Bronchial epithelial cell (primary cell): Measurements from ENCODE around the gene RBM19. TPM values are rescaled to one million over a fixed set of nuclear protein-coding genes. Genes with fewer than 3 reads are reported as not detected.
A peak's percentile ranks its signal among the peaks of the same experiment; 100 is the strongest.

Source experiments
- DNase-seq: peaks from one replicate; pipeline ENCODE4 v3.0.0-alpha.2; 2010; ENCODE audit warnings: low read depth
- FAIRE-seq: peaks from 2 replicates; lab custom pipeline; 2011; peaks lifted over from hg19 to GRCh38; lab: Jason Lieb, UNC
- H3K27me3 ChIP-seq: 2 replicates; pipeline ENCODE4 v1.5.1; 2011; ENCODE audit warnings: low read length; ENCODE audit not compliant: control insufficient read depth, insufficient read depth
- H3K36me3 ChIP-seq: 2 replicates; pipeline ENCODE4 v1.5.1; 2011; ENCODE audit warnings: low read length; ENCODE audit not compliant: control insufficient read depth, insufficient read depth
- H3K4me3 ChIP-seq: 2 replicates; pipeline ENCODE4 v1.5.1; 2011; ENCODE audit warnings: mild to moderate bottlenecking, low read depth, low read length, control low read depth
- total RNA-seq: library from RNA; depleted of rRNA; stranded (reverse); fragments of >200 nt; gene quantifications from 2 replicates; pipeline ENCODE4 v1.2.1, GENCODE V29; 2014
- TF ChIP-seq, protein P1 (sequence below): IDR thresholded peaks from 2 replicates; pipeline ENCODE4 v1.5.1; 2011; ENCODE audit warnings: mild to moderate bottlenecking, moderate library complexity, low read length, control low read depth, inconsistent platforms; ENCODE audit not compliant: insufficient read depth, severe bottlenecking

RBM19 gene
- total RNA-seq, 1 donor from 2014 or later = 19.0 TPM

DNA sequence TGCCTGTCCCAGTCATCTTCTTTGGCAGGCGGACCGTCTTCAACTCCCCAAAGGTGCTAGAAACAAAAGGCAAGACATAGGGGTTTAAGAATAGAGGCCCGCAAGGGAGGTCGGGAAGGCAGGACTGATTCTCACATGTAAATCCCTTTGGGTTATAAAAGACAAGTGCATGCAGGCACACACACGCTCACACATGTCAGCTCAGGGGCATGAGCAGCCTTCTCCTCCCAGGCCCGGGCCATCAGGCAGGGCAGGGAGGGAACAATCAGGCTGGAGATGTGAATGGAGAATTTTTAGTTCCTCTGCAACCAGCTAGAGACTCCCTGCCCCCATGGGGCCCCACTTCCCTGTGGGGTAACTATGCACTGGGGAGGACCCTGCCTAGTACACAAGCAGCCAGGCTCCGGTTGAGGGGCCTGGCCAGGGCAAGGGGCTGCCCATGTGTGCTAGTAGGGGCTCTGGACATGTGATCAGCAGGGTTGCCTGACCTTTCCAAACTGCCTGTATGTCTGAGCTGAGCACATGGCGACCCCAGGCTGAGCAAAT lies 107.2 kb downstream of the RBM19 start:
- FAIRE-seq (no peak), DNase-seq (peak; percentile 76)
- Histone ChIP-seq H3K36me3 (peaks cover 5% of the 10 kb centered on the region), H3K27me3 (no peaks in the 10 kb centered on the region), H3K4me3 (no peak overlapping the region)
- TF ChIP-seq, protein P1, sequence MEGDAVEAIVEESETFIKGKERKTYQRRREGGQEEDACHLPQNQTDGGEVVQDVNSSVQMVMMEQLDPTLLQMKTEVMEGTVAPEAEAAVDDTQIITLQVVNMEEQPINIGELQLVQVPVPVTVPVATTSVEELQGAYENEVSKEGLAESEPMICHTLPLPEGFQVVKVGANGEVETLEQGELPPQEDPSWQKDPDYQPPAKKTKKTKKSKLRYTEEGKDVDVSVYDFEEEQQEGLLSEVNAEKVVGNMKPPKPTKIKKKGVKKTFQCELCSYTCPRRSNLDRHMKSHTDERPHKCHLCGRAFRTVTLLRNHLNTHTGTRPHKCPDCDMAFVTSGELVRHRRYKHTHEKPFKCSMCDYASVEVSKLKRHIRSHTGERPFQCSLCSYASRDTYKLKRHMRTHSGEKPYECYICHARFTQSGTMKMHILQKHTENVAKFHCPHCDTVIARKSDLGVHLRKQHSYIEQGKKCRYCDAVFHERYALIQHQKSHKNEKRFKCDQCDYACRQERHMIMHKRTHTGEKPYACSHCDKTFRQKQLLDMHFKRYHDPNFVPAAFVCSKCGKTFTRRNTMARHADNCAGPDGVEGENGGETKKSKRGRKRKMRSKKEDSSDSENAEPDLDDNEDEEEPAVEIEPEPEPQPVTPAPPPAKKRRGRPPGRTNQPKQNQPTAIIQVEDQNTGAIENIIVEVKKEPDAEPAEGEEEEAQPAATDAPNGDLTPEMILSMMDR = no peak

DNA sequence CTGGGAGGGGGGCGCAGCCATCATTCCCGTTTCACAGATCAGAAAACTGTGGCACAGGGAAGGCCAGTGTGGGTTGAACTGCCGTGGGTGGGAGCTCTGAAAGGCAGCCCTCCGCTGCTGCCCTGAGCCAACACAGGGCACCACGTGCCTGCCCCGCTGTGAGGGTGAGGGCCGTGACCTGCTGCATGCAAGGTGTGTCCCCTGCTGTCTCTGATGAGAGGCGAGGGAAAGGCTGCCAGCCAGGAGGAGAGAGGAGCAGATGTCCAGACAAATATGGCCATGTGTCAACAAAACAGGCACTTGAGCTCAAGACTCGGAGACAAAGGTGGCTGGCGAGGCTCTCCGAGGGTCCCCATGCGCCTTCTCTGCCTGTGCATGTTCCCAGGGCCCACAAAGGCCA lies 108.8 kb downstream of the RBM19 start:
- no peaks in the 10 kb centered on the region for H3K27me3 ChIP-seq
- no peak for DNase-seq
- H3K36me3 ChIP-seq = peaks cover 6% of the 10 kb centered on the region
- FAIRE-seq = peak; percentile 18
- TF ChIP-seq, protein P1 = no peak
- no peak overlapping the region for H3K4me3 ChIP-seq

- no peaks in the 10 kb centered on the region for H3K27me3 ChIP-seq
- H3K4me3 ChIP-seq = no peak overlapping the region
- peaks cover 6% of the 10 kb centered on the region for H3K36me3 ChIP-seq
- TF ChIP-seq, protein P1 = no peak
- DNase-seq (no peak), FAIRE-seq (no peak)
These were observed 110.1 kb downstream of the RBM19 start for GRCh38 chr12:113855998-113856397.

GRCh38 chr12:113854385-113855142 lies 111.6 kb downstream of the RBM19 start:
- no peaks in the 10 kb centered on the region for H3K27me3 ChIP-seq
- TF ChIP-seq, protein P1 = no peak
- peaks cover 6% of the 10 kb centered on the region for H3K36me3 ChIP-seq
- FAIRE-seq (no peak), DNase-seq (no peak)
- no peak overlapping the region for H3K4me3 ChIP-seq

- H3K27me3 ChIP-seq = no peaks in the 10 kb centered on the region
- no peak for DNase-seq
- peaks cover 6% of the 10 kb centered on the region for H3K36me3 ChIP-seq
- TF ChIP-seq, protein P1 = no peak
- H3K4me3 ChIP-seq = no peak overlapping the region
- FAIRE-seq = no peak
These were observed 112.6 kb downstream of the RBM19 start for GRCh38 chr12:113853491-113853890.
